Astrocyte (in vitro differentiated cells and primary cell): ENCODE results near the gene DYNLT2. TPM values are rescaled to one million over a fixed set of nuclear protein-coding genes. Genes with fewer than 3 reads are reported as not detected.

Experiments used
- DNase-seq: peaks from one replicate; pipeline ENCODE4 v3.0.0-alpha.2; 2010; ENCODE audit warnings: low read depth
- FAIRE-seq: peaks from 2 replicates; lab custom pipeline; 2011; peaks lifted over from hg19 to GRCh38; lab: Jason Lieb, UNC
- H2AFZ ChIP-seq: 2 replicates; pipeline ENCODE4 v1.6.0; 2012; ENCODE audit warnings: low read depth, low read length, inconsistent platforms
- H3K27ac ChIP-seq: 2 replicates; pipeline ENCODE4 v1.5.1; 2011; ENCODE audit warnings: low read depth, low read length, inconsistent platforms
- H3K27me3 ChIP-seq: 2 replicates; pipeline ENCODE4 v1.6.0; 2011; ENCODE audit warnings: low read length, inconsistent platforms; ENCODE audit not compliant: insufficient read depth
- H3K36me3 ChIP-seq: 2 replicates; pipeline ENCODE4 v1.5.1; 2011; ENCODE audit warnings: low read length, inconsistent platforms; ENCODE audit not compliant: insufficient read depth
- H3K4me1 ChIP-seq: 2 replicates; pipeline ENCODE4 v1.5.1; 2011; ENCODE audit warnings: low read length, inconsistent platforms; ENCODE audit not compliant: insufficient read depth
- H3K4me2 ChIP-seq: 2 replicates; pipeline ENCODE4 v1.6.0; 2012; ENCODE audit warnings: low read length, inconsistent platforms
- H3K4me3 ChIP-seq: 2 replicates; pipeline ENCODE4 v1.5.1; 2011; ENCODE audit warnings: low read depth, mild to moderate bottlenecking, low read length, inconsistent platforms; ENCODE audit not compliant: insufficient read depth
- H3K79me2 ChIP-seq: 2 replicates; pipeline ENCODE4 v1.6.0; 2012; ENCODE audit warnings: mild to moderate bottlenecking, low read length, inconsistent platforms; ENCODE audit not compliant: insufficient read depth
- H3K9ac ChIP-seq: 2 replicates; pipeline ENCODE4 v1.6.0; 2012; ENCODE audit warnings: mild to moderate bottlenecking, low read length, inconsistent platforms
- H3K9me3 ChIP-seq: 2 replicates; pipeline ENCODE4 v1.5.1; 2012; ENCODE audit warnings: low read depth, mild to moderate bottlenecking, low read length, inconsistent platforms; ENCODE audit not compliant: insufficient read depth
- H4K20me1 ChIP-seq: 2 replicates; pipeline ENCODE4 v1.6.0; 2012; ENCODE audit warnings: low read length, inconsistent platforms; ENCODE audit not compliant: insufficient read depth
- H3K27ac Mint-ChIP-seq: one replicate; pipeline ENCODE4 v1.8.0; 2021; ENCODE audit warnings: mild to moderate bottlenecking, mixed read lengths; ENCODE audit not compliant: unreplicated experiment
- H3K27me3 Mint-ChIP-seq: one replicate; pipeline ENCODE4 v1.8.0; 2021; ENCODE audit warnings: low read depth, mixed read lengths; ENCODE audit not compliant: unreplicated experiment
- H3K36me3 Mint-ChIP-seq: one replicate; pipeline ENCODE4 v1.8.0; 2021; ENCODE audit warnings: low read depth, mixed read lengths; ENCODE audit not compliant: unreplicated experiment
- H3K4me1 Mint-ChIP-seq: one replicate; pipeline ENCODE4 v1.8.0; 2021; ENCODE audit warnings: low read depth, mixed read lengths; ENCODE audit not compliant: unreplicated experiment
- H3K4me3 Mint-ChIP-seq: one replicate; pipeline ENCODE4 v1.8.0; 2021; ENCODE audit warnings: mild to moderate bottlenecking, moderate library complexity, mixed read lengths; ENCODE audit not compliant: unreplicated experiment
- H3K9me3 Mint-ChIP-seq: one replicate; pipeline ENCODE4 v1.8.0; 2021; ENCODE audit warnings: mild to moderate bottlenecking, mixed read lengths; ENCODE audit not compliant: unreplicated experiment
- EZH2 ChIP-seq: IDR thresholded peaks from 2 replicates; pipeline ENCODE4 v1.6.1; 2012; ENCODE audit warnings: mild to moderate bottlenecking, low read length, inconsistent platforms; ENCODE audit not compliant: insufficient read depth
- total RNA-seq: library from RNA; stranded (reverse); gene quantifications from 2 replicates; pipeline ENCODE4 v1.2.1, GENCODE V29; 2021
- TF ChIP-seq, protein P1 (sequence below): IDR thresholded peaks from 2 replicates; pipeline ENCODE4 v1.5.1; 2011; ENCODE audit warnings: low read depth, mild to moderate bottlenecking, inconsistent platforms, low read length, moderate library complexity; ENCODE audit not compliant: insufficient read depth

Gene DYNLT2
- total RNA-seq, 1 donor from 2014 or later = 1.0 TPM

- H3K36me3 ChIP-seq = no peaks in the 10 kb centered on the region
- H3K36me3 Mint-ChIP-seq = peaks cover 7% of the 10 kb centered on the region
- no peaks in the 10 kb centered on the region for H3K27me3 ChIP-seq
- H3K4me3 ChIP-seq = no peak overlapping the region
- H3K27ac Mint-ChIP-seq = no peak overlapping the region
- no peaks in the 10 kb centered on the region for H3K9me3 ChIP-seq
- H3K27ac ChIP-seq = no peak overlapping the region
- no peak overlapping the region for H2AFZ ChIP-seq
- DNase-seq (no peak), FAIRE-seq (no peak)
- H3K79me2 ChIP-seq = no peaks in the 10 kb centered on the region
- H3K4me1 Mint-ChIP-seq = peaks cover 12% of the 10 kb centered on the region
- no peak overlapping the region for H3K9ac ChIP-seq
- H3K9me3 Mint-ChIP-seq = peaks cover 2% of the 10 kb centered on the region
- H4K20me1 ChIP-seq = no peaks in the 10 kb centered on the region
- H3K4me2 ChIP-seq = no peak overlapping the region
- H3K4me3 Mint-ChIP-seq = no peak overlapping the region
- H3K4me1 ChIP-seq = peaks cover 9% of the 10 kb centered on the region
- TF ChIP-seq, protein P1, sequence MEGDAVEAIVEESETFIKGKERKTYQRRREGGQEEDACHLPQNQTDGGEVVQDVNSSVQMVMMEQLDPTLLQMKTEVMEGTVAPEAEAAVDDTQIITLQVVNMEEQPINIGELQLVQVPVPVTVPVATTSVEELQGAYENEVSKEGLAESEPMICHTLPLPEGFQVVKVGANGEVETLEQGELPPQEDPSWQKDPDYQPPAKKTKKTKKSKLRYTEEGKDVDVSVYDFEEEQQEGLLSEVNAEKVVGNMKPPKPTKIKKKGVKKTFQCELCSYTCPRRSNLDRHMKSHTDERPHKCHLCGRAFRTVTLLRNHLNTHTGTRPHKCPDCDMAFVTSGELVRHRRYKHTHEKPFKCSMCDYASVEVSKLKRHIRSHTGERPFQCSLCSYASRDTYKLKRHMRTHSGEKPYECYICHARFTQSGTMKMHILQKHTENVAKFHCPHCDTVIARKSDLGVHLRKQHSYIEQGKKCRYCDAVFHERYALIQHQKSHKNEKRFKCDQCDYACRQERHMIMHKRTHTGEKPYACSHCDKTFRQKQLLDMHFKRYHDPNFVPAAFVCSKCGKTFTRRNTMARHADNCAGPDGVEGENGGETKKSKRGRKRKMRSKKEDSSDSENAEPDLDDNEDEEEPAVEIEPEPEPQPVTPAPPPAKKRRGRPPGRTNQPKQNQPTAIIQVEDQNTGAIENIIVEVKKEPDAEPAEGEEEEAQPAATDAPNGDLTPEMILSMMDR = no peak
- TF ChIP-seq EZH2 = no peak
- peaks cover 66% of the 10 kb centered on the region for H3K27me3 Mint-ChIP-seq
Observed at GRCh38 chr6:169788809-169789145, 37.4 kb upstream of the DYNLT2 start.

GRCh38 chr6:169787797-169788196 is 36.4 kb upstream of the DYNLT2 start:
- Histone ChIP-seq H3K79me2 (no peaks in the 10 kb centered on the region), H3K27me3 (no peaks in the 10 kb centered on the region), H2AFZ (no peak overlapping the region), H4K20me1 (no peaks in the 10 kb centered on the region), H3K4me2 (no peak overlapping the region), H3K27ac (no peak overlapping the region), H3K9ac (no peak overlapping the region), H3K9me3 (no peaks in the 10 kb centered on the region), H3K36me3 (no peaks in the 10 kb centered on the region), H3K4me1 (peaks cover 9% of the 10 kb centered on the region), H3K4me3 (no peak overlapping the region)
- FAIRE-seq (no peak), DNase-seq (no peak)
- Mint-ChIP-seq H3K4me1 (peaks cover 15% of the 10 kb centered on the region), H3K36me3 (peaks cover 16% of the 10 kb centered on the region), H3K4me3 (no peak overlapping the region), H3K9me3 (peaks cover 6% of the 10 kb centered on the region), H3K27ac (no peak overlapping the region), H3K27me3 (peaks cover 58% of the 10 kb centered on the region)
- TF ChIP-seq EZH2 = no peak
- TF ChIP-seq, protein P1 = no peak

GRCh38 chr6:169786349-169786748 is 35.0 kb upstream of the DYNLT2 start:
- Histone ChIP-seq H3K4me3 (no peak overlapping the region), H2AFZ (no peak overlapping the region), H3K9ac (no peak overlapping the region), H3K4me1 (peaks cover 9% of the 10 kb centered on the region), H3K4me2 (no peak overlapping the region), H3K9me3 (no peaks in the 10 kb centered on the region), H3K36me3 (no peaks in the 10 kb centered on the region), H3K27me3 (no peaks in the 10 kb centered on the region), H3K27ac (no peak overlapping the region), H4K20me1 (no peaks in the 10 kb centered on the region), H3K79me2 (no peaks in the 10 kb centered on the region)
- Mint-ChIP-seq H3K4me1 (peaks cover 12% of the 10 kb centered on the region), H3K36me3 (peaks cover 21% of the 10 kb centered on the region), H3K27ac (no peak overlapping the region), H3K4me3 (no peak overlapping the region), H3K9me3 (peaks cover 6% of the 10 kb centered on the region), H3K27me3 (peaks cover 43% of the 10 kb centered on the region)
- FAIRE-seq (no peak), DNase-seq (no peak)
- TF ChIP-seq, protein P1 = no peak
